IMR-90 (cell line): ENCODE results near the gene SERPINA4.

Experiments used
- CTCF ChIP-seq: conservative IDR thresholded peaks from 2 replicates; pipeline ENCODE4 v1.5.1; 2012; ENCODE audit warnings: mild to moderate bottlenecking, low read depth, low read length, improper control_type of control experiment
- NFE2L2 ChIP-seq: fragments of 150-350 bp; IDR thresholded peaks from 2 replicates; pipeline ENCODE4 v1.6.1; 2016; ENCODE audit warnings: low read depth, mild to moderate bottlenecking, low read length
- POLR2A ChIP-seq: IDR thresholded peaks from 2 replicates; pipeline ENCODE4 v1.6.1; 2012; ENCODE audit warnings: mild to moderate bottlenecking, low read depth, low read length
- RAD21 ChIP-seq: IDR thresholded peaks from 2 replicates; pipeline ENCODE4 v1.6.1; 2012; ENCODE audit warnings: low read length, improper control_type of control experiment

- TF ChIP-seq CTCF (no peak), NFE2L2 (no peak), POLR2A (no peak), RAD21 (no peak)
Observed at GRCh38 chr14:94571395-94571794, 10.2 kb downstream of the SERPINA4 start.
